Small intestine (tissue), 7 donors: ENCODE data around the gene SLC7A6OS. TPM values are rescaled to one million over a fixed set of nuclear protein-coding genes. Genes with fewer than 3 reads are reported as not detected.

ENCODE experiments used
- DNase-seq, 2 donors: peaks; one replicate each; pipeline versions ENCODE4 v3.0.0 to v3.0.0-alpha.2; 2013
- FAIRE-seq: peaks from 2 replicates; lab custom pipeline; 2012; peaks lifted over from hg19 to GRCh38; lab: Jason Lieb, UNC
- H3K27ac ChIP-seq, 3 donors: one replicate each; pipeline ENCODE4 v1.5.1; 2013; ENCODE audit warnings: low read length in 2 of 3, mild to moderate bottlenecking in 2 of 3, control low read depth in 1 of 3, inconsistent platforms in 1 of 3, low read depth in 1 of 3, moderate library complexity in 1 of 3
- H3K27me3 ChIP-seq, 3 donors: one replicate each; pipeline ENCODE4 v1.6.1; 2013; ENCODE audit warnings: low read length in 3 of 3, inconsistent platforms in 1 of 3; ENCODE audit not compliant: control insufficient read depth in 3 of 3, insufficient read depth in 3 of 3
- H3K36me3 ChIP-seq, 3 donors: one replicate each; pipeline ENCODE4 v1.6.1; 2013; ENCODE audit warnings: low read length in 3 of 3, inconsistent platforms in 1 of 3, low read depth in 1 of 3, mild to moderate bottlenecking in 1 of 3, moderate library complexity in 1 of 3; ENCODE audit not compliant: control insufficient read depth in 3 of 3, insufficient read depth in 2 of 3
- H3K4me1 ChIP-seq, 3 donors: one replicate each; pipeline ENCODE4 v1.6.1; 2013; ENCODE audit warnings: low read length in 2 of 3, inconsistent platforms in 1 of 3, low read depth in 1 of 3, mild to moderate bottlenecking in 1 of 3, moderate library complexity in 1 of 3; ENCODE audit not compliant: control insufficient read depth in 3 of 3, insufficient read depth in 2 of 3
- H3K4me3 ChIP-seq, 3 donors: one replicate each; pipeline ENCODE4 v1.5.1; 2013; ENCODE audit warnings: low read length in 3 of 3, control low read depth in 1 of 3, inconsistent platforms in 1 of 3, low read depth in 1 of 3, mild to moderate bottlenecking in 1 of 3, moderate library complexity in 1 of 3
- H3K9me3 ChIP-seq, 2 donors: one replicate each; pipeline ENCODE4 v1.6.1; 2013; ENCODE audit warnings: low read depth in 1 of 2, low read length in 1 of 2; ENCODE audit not compliant: control insufficient read depth in 2 of 2, insufficient read depth in 1 of 2
- WGBS, 3 donors: extraction: QIAGEN DNeasy Blood & Tissue Kit; methylation state at CpG; one replicate each; pipeline ENCODE4 v1.1.7; 2013; 5-methylcytosine and 5-hydroxymethylcytosine counted together
- polyA plus RNA-seq, 4 donors: library from polyadenylated mRNA; stranded (reverse) in 3 of 4; unstranded in 1 of 4; fragments of 200-250 nt in 3 of 4; fragments of 120-200 nt in 1 of 4; gene quantifications; one replicate each; pipeline versions ENCODE4 v1.2.1 to v1.2.3, GENCODE V29; 2013
- donor health status: healthy with polysubstance abuse.
- donor health status: control.
- donor health status: control.
- donor health status: Bipolar disorder and iron deficiency.
- donor health status: healthy.

SLC7A6OS gene
- polyA plus RNA-seq, 4 donors = 3.8 to 16.7 (median 5.9) TPM

DNA sequence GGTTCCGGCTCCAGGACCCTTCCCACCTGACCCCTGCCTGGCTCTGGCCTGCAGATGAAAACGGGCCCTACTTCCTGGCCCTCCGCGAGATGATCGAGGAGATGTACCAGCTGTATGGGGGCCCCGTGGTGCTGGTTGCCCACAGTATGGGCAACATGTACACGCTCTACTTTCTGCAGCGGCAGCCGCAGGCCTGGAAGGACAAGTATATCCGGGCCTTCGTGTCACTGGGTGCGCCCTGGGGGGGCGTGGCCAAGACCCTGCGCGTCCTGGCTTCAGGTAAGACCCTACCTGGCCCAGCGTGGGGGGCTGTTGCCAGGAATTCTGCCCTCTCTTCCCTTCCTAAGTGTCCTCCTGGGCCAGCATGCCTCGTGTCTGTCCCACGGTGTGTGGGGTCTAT, 55.0 kb downstream of the SLC7A6OS start:
- no peak for FAIRE-seq

DNA sequence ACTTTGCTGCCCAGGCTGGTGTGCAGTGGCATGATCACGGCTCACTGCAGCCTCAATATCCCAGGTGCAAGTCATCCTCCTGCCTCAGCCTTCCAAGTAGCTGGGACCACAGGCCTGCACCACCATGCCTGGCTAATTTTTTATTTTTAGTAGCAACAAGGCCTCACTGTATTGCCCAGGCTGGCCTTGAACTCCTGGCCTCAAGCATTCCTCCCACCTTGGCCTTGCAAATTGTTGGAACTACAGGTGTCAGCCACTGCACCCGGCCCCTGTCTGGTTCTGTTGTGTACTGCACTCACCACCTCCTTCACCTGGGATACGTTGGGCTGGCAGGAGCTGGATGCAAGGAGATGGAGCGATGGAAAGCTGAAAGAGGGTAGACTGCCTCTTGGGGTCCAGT, 57.0 kb downstream of the SLC7A6OS start:
- H3K27me3 ChIP-seq = no peaks in the 10 kb centered on the region
- H3K4me3 ChIP-seq = no peak overlapping the region
- H3K27ac ChIP-seq = no peak overlapping the region
- DNase-seq (no peak), FAIRE-seq (no peak)
- peaks cover 0 to 80% (median 2%) of the 10 kb centered on the region in 3 donors for H3K36me3 ChIP-seq
- H3K4me1 ChIP-seq = peaks cover 3 to 19% (median 4%) of the 10 kb centered on the region in 3 donors
- 88 to 95% (median 94%) methylated on average over 4 of the region's 4 CpGs for WGBS, 3 donors
- H3K9me3 ChIP-seq = no peaks in the 10 kb centered on the region

More for the DNA sequence above, 55.0 kb downstream of the SLC7A6OS start:
- Histone ChIP-seq H3K9me3 (no peaks in the 10 kb centered on the region), H3K27me3 (no peaks in the 10 kb centered on the region), H3K27ac (no peak overlapping the region), H3K4me3 (no peak overlapping the region), H3K36me3 (peaks cover 0 to 83% (median 6%) of the 10 kb centered on the region in 3 donors), H3K4me1 (peaks cover 3 to 22% (median 4%) of the 10 kb centered on the region in 3 donors)
- 92 to 96% (median 93%) methylated on average over 18 of the region's 18 CpGs for WGBS, 3 donors
- no peak for DNase-seq

DNA sequence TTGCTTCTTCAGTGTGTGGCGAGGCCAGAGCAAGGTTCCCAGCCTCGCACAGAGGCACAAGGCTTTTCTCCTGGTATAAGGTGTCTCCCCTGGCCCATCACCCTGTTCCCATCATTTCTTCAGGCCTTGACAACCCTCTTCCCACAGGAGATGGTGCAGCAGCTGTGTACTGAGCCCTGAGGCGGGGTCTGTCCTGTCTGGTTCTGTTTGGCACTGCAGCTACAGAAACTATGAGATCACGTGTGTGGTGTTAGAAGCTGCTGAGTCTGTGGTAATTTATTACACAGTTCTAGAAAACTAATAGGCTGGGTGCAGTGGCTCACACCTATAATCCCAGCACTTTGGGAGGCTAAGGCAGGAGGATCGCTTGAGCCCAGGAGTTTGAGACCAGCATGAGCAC, 58.4 kb downstream of the SLC7A6OS start:
- FAIRE-seq (no peak), DNase-seq (no peak)
- 87 to 94% (median 88%) methylated on average over 5 of the region's 5 CpGs for WGBS, 3 donors
- H3K4me3 ChIP-seq = no peak overlapping the region
- H3K4me1 ChIP-seq = peaks cover 0 to 14% (median 0%) of the 10 kb centered on the region in 3 donors
- no peaks in the 10 kb centered on the region for H3K27me3 ChIP-seq
- H3K36me3 ChIP-seq = peaks cover 0 to 87% (median 2%) of the 10 kb centered on the region in 3 donors
- no peak overlapping the region for H3K27ac ChIP-seq
- H3K9me3 ChIP-seq = no peaks in the 10 kb centered on the region

DNA sequence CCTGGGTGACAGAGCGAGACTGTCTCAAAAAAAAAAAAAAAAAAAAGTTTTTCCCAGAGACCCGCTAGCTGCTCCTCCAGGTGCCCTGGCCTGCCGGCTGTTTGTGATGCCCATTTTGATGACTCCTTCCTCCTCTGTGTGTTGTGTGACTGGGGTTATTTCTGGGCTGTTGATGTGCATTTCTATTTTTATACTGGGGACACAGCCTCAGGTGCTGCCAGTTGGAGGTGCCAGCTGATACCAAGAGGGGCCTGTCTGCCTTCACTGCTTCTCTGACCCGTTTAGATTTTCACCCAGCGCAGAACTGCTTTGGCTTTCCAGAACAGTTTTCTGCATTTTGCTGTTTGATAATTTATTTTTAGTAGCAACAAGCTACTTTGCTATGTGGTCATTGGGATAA, 58.9 kb downstream of the SLC7A6OS start:
- H3K4me3 ChIP-seq = no peak overlapping the region
- H3K4me1 ChIP-seq = peaks cover 0 to 14% (median 0%) of the 10 kb centered on the region in 3 donors
- FAIRE-seq = no peak
- no peaks in the 10 kb centered on the region for H3K27me3 ChIP-seq
- H3K27ac ChIP-seq = no peak overlapping the region
- DNase-seq = no peak
- no peaks in the 10 kb centered on the region for H3K9me3 ChIP-seq
- 86 to 93% (median 90%) methylated on average over 5 of the region's 5 CpGs for WGBS, 3 donors
- peaks cover 0 to 85% (median 2%) of the 10 kb centered on the region in 3 donors for H3K36me3 ChIP-seq

DNA sequence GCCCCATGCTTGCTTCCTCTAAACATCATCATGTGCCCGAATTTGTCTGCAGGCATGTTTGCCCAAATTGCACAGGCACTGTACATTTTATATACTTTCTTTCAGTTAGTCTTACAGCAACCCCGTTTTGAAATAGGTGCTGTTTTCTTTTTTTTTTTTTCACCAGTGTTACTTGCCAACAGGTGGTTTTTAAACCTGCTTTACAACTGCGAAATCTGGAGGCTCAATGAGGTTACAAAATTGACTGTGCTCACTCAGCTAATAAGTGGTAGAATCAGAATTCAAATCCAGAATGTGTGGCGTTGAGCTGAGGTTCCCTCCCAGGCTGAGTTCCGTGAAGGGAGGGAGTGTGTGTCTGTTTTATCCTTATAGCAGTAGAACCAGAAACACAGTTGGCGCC, 59.8 kb downstream of the SLC7A6OS start:
- peaks cover 0 to 22% (median 7%) of the 10 kb centered on the region in 3 donors for H3K4me1 ChIP-seq
- H3K9me3 ChIP-seq = no peaks in the 10 kb centered on the region
- no peak overlapping the region for H3K4me3 ChIP-seq
- FAIRE-seq (no peak), DNase-seq (no peak)
- 86 to 92% (median 91%) methylated on average over 6 of the region's 6 CpGs for WGBS, 3 donors
- peaks cover 0 to 81% (median under 1%) of the 10 kb centered on the region in 3 donors for H3K36me3 ChIP-seq
- no peaks in the 10 kb centered on the region for H3K27me3 ChIP-seq
- no peak overlapping the region for H3K27ac ChIP-seq

DNA sequence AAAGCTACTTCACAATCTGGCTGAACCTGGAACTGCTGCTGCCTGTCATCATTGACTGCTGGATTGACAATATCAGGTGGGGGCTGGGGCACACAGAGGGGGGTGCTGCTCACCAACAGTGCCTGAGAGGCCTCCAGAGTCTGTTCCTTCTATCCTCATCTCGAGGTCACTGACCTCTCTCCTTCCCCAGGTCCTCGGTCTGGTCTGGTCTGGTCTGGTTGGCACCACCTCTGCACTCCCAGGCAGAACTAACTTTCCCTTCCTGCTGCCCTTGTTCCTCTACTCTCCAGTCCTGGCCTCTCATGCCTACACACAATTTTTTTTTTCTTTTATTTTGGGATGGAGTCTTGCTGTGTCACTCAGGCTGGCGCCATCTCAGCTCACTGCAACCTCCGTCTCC, 61.4 kb downstream of the SLC7A6OS start:
- Histone ChIP-seq H3K9me3 (no peaks in the 10 kb centered on the region), H3K4me1 (peaks cover 1 to 28% (median 9%) of the 10 kb centered on the region in 3 donors), H3K36me3 (peaks cover 0 to 65% (median 0%) of the 10 kb centered on the region in 3 donors), H3K27me3 (no peaks in the 10 kb centered on the region), H3K4me3 (no peak overlapping the region), H3K27ac (no peak overlapping the region)
- FAIRE-seq = no peak
- 91 to 95% (median 92%) methylated on average over 4 of the region's 4 CpGs for WGBS, 3 donors
- no peak for DNase-seq

Other genes with a start within 250 kb of the SLC7A6OS start
- 10 to 100 TPM; 10.8 to 26.8 (median 13.7) TPM for gene NFATC3, start 225.6 kb downstream of the SLC7A6OS start, polyA plus RNA-seq
- 10 to 100 TPM; 14.3 to 45.0 (median 18.7) TPM for gene ESRP2, start 74.8 kb downstream of the SLC7A6OS start, polyA plus RNA-seq
- 10 to 100 TPM in 1 of 4 donors, 1 to 10 TPM in 3; 5.4 to 19.8 (median 6.5) TPM for gene PLA2G15, start 65.6 kb downstream of the SLC7A6OS start, polyA plus RNA-seq
- 1 to 10 TPM; 2.0 to 8.5 (median 6.7) TPM for gene SLC7A6, start 46.4 kb downstream of the SLC7A6OS start, polyA plus RNA-seq
- 10 to 100 TPM; 13.6 to 46.3 (median 20.2) TPM for gene PRMT7, start 73 bp upstream of the SLC7A6OS start, polyA plus RNA-seq
- 100 to 1,000 TPM in 1 of 4 donors, 10 to 100 TPM in 3; 47.0 to 123 (median 71.9) TPM for gene SMPD3, start 137.6 kb upstream of the SLC7A6OS start, polyA plus RNA-seq
- 10 to 100 TPM in 1 of 4 donors, 1 to 10 TPM in 3; 1.6 to 16.3 (median 3.8) TPM for gene ZFP90, start 228.3 kb upstream of the SLC7A6OS start, polyA plus RNA-seq